H1 (cell line): Measurements from ENCODE around the gene DNAJA1.
"Not testable (repeated sequence)": the region's sequence is repeated elsewhere in the genome, so short reads cannot be mapped to it uniquely, and the experiment has no call there.

Experiments
- BRCA1 ChIP-seq: IDR thresholded peaks from 2 replicates; pipeline ENCODE4 v1.6.1; 2012; ENCODE audit warnings: low read depth, low read length, improper control_type of control experiment
- CHD2 ChIP-seq: IDR thresholded peaks from 2 replicates; pipeline ENCODE4 v1.6.1; 2012; ENCODE audit warnings: low read length, improper control_type of control experiment
- CTCF ChIP-seq, 3 experiments: IDR thresholded peaks; 1 replicate in 2 of 3; 2 replicates in 1 of 3; pipeline versions ENCODE4 v1.5.1 to v1.6.1; 2011; ENCODE audit warnings: low read length in 3 of 3, mild to moderate bottlenecking in 3 of 3, inconsistent platforms in 2 of 3, low read depth in 1 of 3, moderate library complexity in 1 of 3; ENCODE audit not compliant: insufficient read depth in 1 of 3; ENCODE audit errors: control extremely low read depth in 1 of 3
- EP300 ChIP-seq, 2 experiments: IDR thresholded peaks; 1 replicate in 1 of 2; 2 replicates in 1 of 2; pipeline ENCODE4 v1.6.1; 2011 to 2012; ENCODE audit warnings: low read depth in 2 of 2, low read length in 2 of 2, mild to moderate bottlenecking in 2 of 2, borderline replicate concordance in 1 of 2, inconsistent platforms in 1 of 2, moderate library complexity in 1 of 2
- EZH2 ChIP-seq: fragments of 200-600 bp; sonication (generic); IDR thresholded peaks from 2 replicates; pipeline ENCODE4 v1.7.1; 2012; ENCODE audit warnings: low read depth, mild to moderate bottlenecking, moderate library complexity, low read length, inconsistent platforms; ENCODE audit not compliant: severe bottlenecking
- POLR2A ChIP-seq, 2 experiments: IDR thresholded peaks; 1 replicate in 1 of 2; 2 replicates in 1 of 2; pipeline ENCODE4 v1.6.1; 2011; ENCODE audit warnings: low read depth in 2 of 2, low read length in 2 of 2, mild to moderate bottlenecking in 2 of 2; ENCODE audit errors: control extremely low read depth in 1 of 2
- POLR2AphosphoS5 ChIP-seq: IDR thresholded peaks from 2 replicates; pipeline ENCODE4 v1.6.1; 2011; ENCODE audit warnings: low read depth, low read length
- SUZ12 ChIP-seq: fragments of 200-600 bp; sonication (generic); IDR thresholded peaks from 2 replicates; pipeline ENCODE4 v1.6.1; 2012; ENCODE audit warnings: mild to moderate bottlenecking, inconsistent platforms, low read length, moderate library complexity, mixed read lengths
- ZNF274 ChIP-seq: IDR thresholded peaks from 2 replicates; pipeline ENCODE4 v1.7.0; 2012; ENCODE audit warnings: low read length, borderline replicate concordance; ENCODE audit errors: extremely low read depth

GRCh38 chr9:33005335-33005734, 19.7 kb upstream of the DNAJA1 start:
- not testable (repeated sequence) for TF ChIP-seq CTCF (IDR thresholded peaks at IDR 0.05; ENCODE audit: control extremely low read depth in 1 of 3, insufficient read depth in 1 of 3, low read depth in 1 of 3, low read length in 3 of 3); EP300 (IDR thresholded peaks at IDR 0.05; ENCODE audit: borderline replicate concordance in 1 of 2, low read depth in 2 of 2, low read length in 2 of 2); BRCA1; CHD2; POLR2A (IDR thresholded peaks at IDR 0.05; ENCODE audit: control extremely low read depth in 1 of 2, low read depth in 2 of 2, low read length in 2 of 2); ZNF274; EZH2; SUZ12; POLR2AphosphoS5
